HUES6 (cell line): Measurements from ENCODE around the gene AATK.
"Not testable (repeated sequence)": the region's sequence is repeated elsewhere in the genome, so short reads cannot be mapped to it uniquely, and the experiment has no call there.

Source experiments
- H3K27ac ChIP-seq: 2 replicates; pipeline ENCODE4 v1.7.0; 2013; ENCODE audit warnings: low read depth, mild to moderate bottlenecking, low read length, inconsistent platforms
- H3K27me3 ChIP-seq: 2 replicates; pipeline ENCODE4 v1.6.1; 2013; ENCODE audit warnings: low read length; ENCODE audit not compliant: control insufficient read depth, insufficient read depth
- H3K36me3 ChIP-seq: 2 replicates; pipeline ENCODE4 v1.6.1; 2013; ENCODE audit warnings: low read length; ENCODE audit not compliant: control insufficient read depth, insufficient read depth
- H3K4me1 ChIP-seq: 2 replicates; pipeline ENCODE4 v1.6.1; 2013; ENCODE audit warnings: low read length; ENCODE audit not compliant: control insufficient read depth, insufficient read depth
- H3K4me3 ChIP-seq: 2 replicates; pipeline ENCODE4 v1.5.1; 2013; ENCODE audit warnings: low read depth, low read length
- H3K9ac ChIP-seq: one replicate; pipeline ENCODE4 v1.6.1; 2013; ENCODE audit warnings: mild to moderate bottlenecking, low read length
- H3K9me3 ChIP-seq: 2 replicates; pipeline ENCODE4 v1.6.1; 2013; ENCODE audit warnings: low read depth, low read length; ENCODE audit not compliant: control insufficient read depth, insufficient read depth

AATK gene

GRCh38 chr17:81159611-81160265 lies 6.3 kb downstream of the AATK start:
- Histone ChIP-seq H3K27me3 (peaks cover 7% of the 10 kb centered on the region; the same call in 1 of the 2 replicates), H3K9ac (no peak overlapping the region), H3K36me3 (no peaks in the 10 kb centered on the region), H3K9me3 (no peaks in the 10 kb centered on the region), H3K27ac (no peak overlapping the region), H3K4me3 (no peak overlapping the region), H3K4me1 (no peaks in the 10 kb centered on the region)

DNA sequence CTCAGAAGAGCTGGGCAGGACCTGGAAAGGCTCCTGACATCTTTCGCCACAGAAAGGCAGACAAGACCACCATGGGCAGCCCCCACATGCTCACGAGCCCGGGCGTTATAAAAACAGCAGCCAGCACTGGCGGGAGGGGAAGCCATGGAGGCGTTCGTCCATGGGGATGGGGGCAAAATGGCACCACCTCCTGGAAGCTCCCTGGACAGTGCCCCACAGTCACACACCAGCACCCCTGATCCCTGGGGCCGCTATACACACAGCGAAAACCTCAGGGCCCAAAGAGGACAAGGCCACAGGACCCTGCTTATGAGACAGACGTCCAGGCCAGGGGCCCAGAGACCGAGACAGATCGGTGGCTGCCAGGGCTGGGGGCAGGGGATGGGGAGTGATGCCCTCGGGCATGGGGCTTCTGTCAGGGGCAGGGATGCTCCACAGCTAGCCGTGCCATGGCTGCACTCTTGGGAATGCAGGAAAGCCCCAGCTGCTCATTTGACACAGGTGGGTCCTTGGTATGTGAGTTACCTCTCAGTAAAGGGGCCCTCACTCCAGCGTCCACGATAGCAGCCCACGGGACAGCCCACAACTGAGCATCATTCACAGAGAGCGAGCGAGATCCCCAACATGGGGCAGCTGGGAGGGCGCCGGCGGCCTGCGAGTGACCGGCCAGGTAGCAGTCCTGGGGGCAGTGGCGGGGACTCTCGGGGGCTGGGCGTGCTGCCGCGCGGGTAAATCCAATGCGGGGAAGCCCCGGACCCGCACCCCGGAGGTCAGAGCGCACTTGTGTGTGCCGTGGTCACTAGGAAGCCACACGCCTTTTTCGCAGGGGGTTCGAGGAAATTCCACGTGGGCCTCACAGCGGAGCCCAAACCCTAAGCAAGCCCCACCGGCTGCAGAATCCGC lies 7.1 kb downstream of the AATK start:
- no peak overlapping the region for H3K27ac ChIP-seq

DNA sequence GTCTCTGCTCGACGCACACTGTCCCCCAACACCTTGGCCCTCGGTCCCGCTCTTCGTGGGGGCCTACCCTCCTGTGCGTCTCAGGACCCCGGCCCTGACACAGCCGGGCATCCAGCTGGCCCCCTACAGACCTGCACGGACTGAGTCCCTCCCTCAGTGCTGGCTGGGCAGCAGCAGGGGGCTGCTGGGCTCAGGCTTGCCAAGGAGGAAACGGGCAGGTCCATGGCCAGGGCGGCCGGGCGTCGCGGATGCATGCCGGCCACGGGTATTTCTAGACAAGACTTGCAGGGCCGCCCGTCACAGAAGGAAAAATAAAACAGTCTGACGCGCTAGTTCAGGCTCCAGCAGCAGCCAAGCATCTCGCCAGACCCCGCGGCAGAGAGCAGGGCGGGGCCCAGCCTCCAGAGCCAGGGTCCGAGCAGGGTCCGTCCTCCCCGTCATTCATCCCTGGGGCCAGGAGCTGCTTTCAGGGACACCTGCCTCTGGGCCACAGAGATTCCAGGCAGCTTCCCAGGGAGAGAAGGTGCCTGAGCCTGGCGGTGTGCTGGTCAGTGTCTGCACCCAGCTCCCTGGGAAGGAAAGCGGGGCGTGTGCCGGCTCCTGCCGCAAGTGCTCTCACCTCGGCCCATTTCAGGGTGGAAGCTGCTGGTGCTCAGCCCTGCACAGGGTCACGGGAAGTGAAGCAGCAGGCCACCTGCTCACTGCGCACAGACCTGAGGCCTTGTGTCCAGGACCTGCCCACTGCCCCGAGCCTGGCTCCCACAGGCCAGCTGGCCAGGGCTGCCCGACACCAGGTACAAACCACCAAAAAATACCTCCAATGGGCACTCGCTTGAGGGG lies 8.0 kb downstream of the AATK start:
- no peak overlapping the region for H3K4me3 ChIP-seq
- no peaks in the 10 kb centered on the region for H3K36me3 ChIP-seq
- no peaks in the 10 kb centered on the region for H3K4me1 ChIP-seq
- H3K27ac ChIP-seq, result no peak overlapping the region
- H3K9me3 ChIP-seq, result no peaks in the 10 kb centered on the region
- H3K27me3 ChIP-seq, result no peaks in the 10 kb centered on the region
- H3K9ac ChIP-seq, result no peak overlapping the region

More for the DNA sequence above, 7.1 kb downstream of the AATK start:
- H3K36me3 ChIP-seq, result no peaks in the 10 kb centered on the region
- no peaks in the 10 kb centered on the region for H3K9me3 ChIP-seq
- no peak overlapping the region for H3K4me3 ChIP-seq
- no peak overlapping the region for H3K9ac ChIP-seq
- H3K27me3 ChIP-seq, result peaks cover under 1% of the 10 kb centered on the region; the same call in 1 of the 2 replicates
- H3K4me1 ChIP-seq, result no peaks in the 10 kb centered on the region

DNA sequence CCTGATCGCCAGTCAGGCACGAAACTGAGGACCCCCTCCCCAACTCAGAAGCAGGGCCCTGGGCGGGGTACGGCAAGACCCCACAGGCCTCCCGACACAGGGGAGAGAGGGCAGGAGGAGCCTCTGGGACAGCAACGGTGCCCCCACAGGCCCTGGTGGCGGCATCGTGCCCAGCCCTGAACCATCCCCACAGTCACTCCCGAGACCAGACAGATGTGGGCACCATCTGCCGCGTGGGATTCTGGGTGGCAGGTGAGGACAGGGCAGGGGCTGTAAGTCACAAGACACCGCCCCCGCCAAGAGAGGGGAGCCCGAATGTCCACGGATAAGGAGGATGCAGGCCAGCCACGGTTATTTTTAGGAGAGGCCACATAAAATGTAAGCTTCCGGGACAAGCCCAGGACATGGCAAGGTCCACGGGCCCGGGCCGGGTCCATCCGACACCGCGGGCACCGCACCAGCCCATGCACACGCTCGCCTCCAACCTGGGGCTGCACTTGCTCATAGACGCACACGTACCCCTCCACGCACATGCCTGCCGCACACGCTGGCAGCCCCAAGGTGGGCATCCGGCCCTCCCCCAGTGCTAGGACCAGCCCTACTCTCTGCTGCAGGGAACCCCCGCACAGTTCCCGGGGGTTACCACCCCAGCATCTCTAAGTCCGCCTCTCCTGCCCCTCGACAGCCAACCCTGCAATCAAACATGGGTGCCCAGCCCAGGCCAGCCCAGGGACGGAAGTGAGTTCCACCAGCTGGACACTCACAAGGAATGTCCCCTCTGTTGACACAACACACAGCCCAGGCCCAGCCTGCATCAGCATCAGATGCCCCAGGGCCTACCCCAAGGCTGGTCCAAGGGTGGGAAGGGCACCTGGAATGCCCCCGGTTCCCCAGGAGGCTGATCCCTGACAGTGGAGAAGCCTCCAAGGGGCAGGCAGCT lies 8.9 kb downstream of the AATK start:
- Histone ChIP-seq H3K9ac (no peak overlapping the region), H3K36me3 (no peaks in the 10 kb centered on the region), H3K4me3 (no peak overlapping the region), H3K4me1 (no peaks in the 10 kb centered on the region), H3K9me3 (no peaks in the 10 kb centered on the region), H3K27me3 (no peaks in the 10 kb centered on the region), H3K27ac (no peak overlapping the region)

DNA sequence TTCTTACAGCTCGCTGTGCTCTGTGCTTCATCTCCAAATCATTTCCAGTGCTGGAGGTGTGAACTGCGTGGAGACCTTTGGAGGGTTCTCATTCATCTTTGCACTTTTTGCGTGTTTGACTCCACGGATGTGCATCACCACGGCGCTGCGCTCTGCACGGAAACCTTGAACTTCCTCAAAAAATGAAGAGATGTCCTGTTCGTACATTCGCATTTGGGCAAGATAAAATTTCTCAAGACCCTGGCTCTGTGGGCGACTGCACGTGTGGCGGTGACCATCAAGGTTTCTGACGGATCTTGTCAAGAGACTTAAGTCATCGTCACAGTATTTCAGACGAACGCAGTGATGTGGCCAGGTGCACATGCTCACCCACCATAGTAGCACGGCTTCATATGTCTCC lies 11.1 kb downstream of the AATK start:
- H3K9me3 ChIP-seq, result no peaks in the 10 kb centered on the region
- no peaks in the 10 kb centered on the region for H3K4me1 ChIP-seq
- H3K4me3 ChIP-seq, result no peak overlapping the region
- no peaks in the 10 kb centered on the region for H3K36me3 ChIP-seq
- H3K27ac ChIP-seq, result no peak overlapping the region
- H3K9ac ChIP-seq, result no peak overlapping the region
- no peaks in the 10 kb centered on the region for H3K27me3 ChIP-seq

GRCh38 chr17:81154016-81154415 lies 12.0 kb downstream of the AATK start:
- H3K36me3 ChIP-seq, H3K27me3 ChIP-seq, H3K27ac ChIP-seq, H3K9ac ChIP-seq, H3K4me1 ChIP-seq, H3K9me3 ChIP-seq, H3K4me3 ChIP-seq: not testable (repeated sequence)

DNA sequence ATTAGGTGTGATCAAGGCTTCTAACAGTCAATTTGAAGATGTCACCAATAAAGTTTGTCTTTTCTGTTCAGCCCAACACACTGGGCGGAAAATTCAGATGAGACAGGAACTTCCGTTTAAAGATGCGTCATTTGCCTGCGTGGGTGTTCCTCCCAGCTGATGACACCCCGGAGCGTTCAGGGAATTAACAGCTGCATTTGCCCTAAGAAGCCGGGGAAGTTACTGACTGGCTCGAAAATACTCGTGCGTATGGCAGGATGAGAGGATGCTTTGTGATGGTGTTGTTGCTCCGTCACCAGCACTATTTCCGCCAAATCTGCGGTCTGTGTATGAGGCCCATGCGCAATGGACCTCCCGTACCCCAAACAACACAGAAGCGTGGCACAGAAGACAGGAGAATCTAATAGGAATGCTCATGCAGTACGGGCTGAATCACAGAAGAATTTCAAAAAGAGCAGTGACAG lies 12.6 kb downstream of the AATK start:
- H3K4me1 ChIP-seq, result no peaks in the 10 kb centered on the region
- no peak overlapping the region for H3K27ac ChIP-seq
- no peaks in the 10 kb centered on the region for H3K27me3 ChIP-seq
- no peak overlapping the region for H3K9ac ChIP-seq
- H3K4me3 ChIP-seq, result no peak overlapping the region
- H3K36me3 ChIP-seq, result no peaks in the 10 kb centered on the region
- no peaks in the 10 kb centered on the region for H3K9me3 ChIP-seq

DNA sequence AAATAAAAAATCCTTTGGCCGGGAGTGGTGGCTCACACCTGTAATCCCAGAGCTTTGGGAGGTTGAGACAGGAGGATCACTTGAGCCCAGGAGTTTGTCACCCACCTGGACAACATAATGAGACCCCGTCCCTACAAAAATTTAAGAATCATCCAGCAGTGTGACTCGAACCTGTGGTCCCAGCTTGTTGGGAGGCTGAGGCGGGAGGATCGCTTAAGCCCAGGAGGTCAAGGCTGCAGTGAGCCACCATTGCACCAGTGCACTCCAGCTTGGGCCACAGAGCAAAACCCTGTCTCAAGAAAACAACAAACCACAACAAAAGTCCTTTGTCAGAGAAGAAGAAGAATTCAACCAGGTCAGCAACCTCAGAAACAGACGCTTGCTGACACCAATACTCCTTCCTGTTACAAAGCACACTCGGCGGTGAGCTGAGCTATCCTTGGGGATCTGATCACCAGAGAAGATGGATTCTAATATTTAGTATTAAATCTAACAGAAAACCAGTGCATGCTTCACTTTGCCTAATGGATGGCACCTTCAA lies 13.7 kb downstream of the AATK start:
- no peaks in the 10 kb centered on the region for H3K36me3 ChIP-seq
- no peak overlapping the region for H3K9ac ChIP-seq

GRCh38 chr17:81151278-81151677 lies 14.7 kb downstream of the AATK start:
- Histone ChIP-seq H3K9me3 (no peaks in the 10 kb centered on the region), H3K27ac (no peak overlapping the region), H3K9ac (no peak overlapping the region), H3K4me3 (no peak overlapping the region), H3K36me3 (no peaks in the 10 kb centered on the region), H3K4me1 (no peaks in the 10 kb centered on the region), H3K27me3 (no peaks in the 10 kb centered on the region)

More for the DNA sequence above, 13.7 kb downstream of the AATK start:
- no peaks in the 10 kb centered on the region for H3K4me1 ChIP-seq
- H3K9me3 ChIP-seq, result no peaks in the 10 kb centered on the region
- H3K27me3 ChIP-seq, result no peaks in the 10 kb centered on the region
- H3K4me3 ChIP-seq, result no peak overlapping the region
- no peak overlapping the region for H3K27ac ChIP-seq
